HUES48 (cell line): ENCODE measurements around the gene ZFHX3.

Source experiments
- H3K27ac ChIP-seq: one replicate; pipeline ENCODE4 v1.7.0; 2013; ENCODE audit warnings: low read depth, low read length, inconsistent platforms
- H3K27me3 ChIP-seq: 2 replicates; pipeline ENCODE4 v1.6.1; 2013; ENCODE audit warnings: mild to moderate bottlenecking, low read length; ENCODE audit not compliant: control insufficient read depth, insufficient read depth
- H3K36me3 ChIP-seq: 2 replicates; pipeline ENCODE4 v1.6.1; 2013; ENCODE audit warnings: low read length; ENCODE audit not compliant: control insufficient read depth, insufficient read depth
- H3K4me1 ChIP-seq: 2 replicates; pipeline ENCODE4 v1.6.1; 2013; ENCODE audit warnings: mild to moderate bottlenecking, low read length; ENCODE audit not compliant: control insufficient read depth, insufficient read depth
- H3K4me3 ChIP-seq: 2 replicates; pipeline ENCODE4 v1.5.1; 2013; ENCODE audit warnings: mild to moderate bottlenecking, low read depth, low read length
- H3K9ac ChIP-seq: 2 replicates; pipeline ENCODE4 v1.6.1; 2013; ENCODE audit warnings: mild to moderate bottlenecking, low read depth, low read length, moderate library complexity
- H3K9me3 ChIP-seq: 2 replicates; pipeline ENCODE4 v1.6.1; 2013; ENCODE audit warnings: low read length; ENCODE audit not compliant: control insufficient read depth, insufficient read depth

The ZFHX3 gene

DNA sequence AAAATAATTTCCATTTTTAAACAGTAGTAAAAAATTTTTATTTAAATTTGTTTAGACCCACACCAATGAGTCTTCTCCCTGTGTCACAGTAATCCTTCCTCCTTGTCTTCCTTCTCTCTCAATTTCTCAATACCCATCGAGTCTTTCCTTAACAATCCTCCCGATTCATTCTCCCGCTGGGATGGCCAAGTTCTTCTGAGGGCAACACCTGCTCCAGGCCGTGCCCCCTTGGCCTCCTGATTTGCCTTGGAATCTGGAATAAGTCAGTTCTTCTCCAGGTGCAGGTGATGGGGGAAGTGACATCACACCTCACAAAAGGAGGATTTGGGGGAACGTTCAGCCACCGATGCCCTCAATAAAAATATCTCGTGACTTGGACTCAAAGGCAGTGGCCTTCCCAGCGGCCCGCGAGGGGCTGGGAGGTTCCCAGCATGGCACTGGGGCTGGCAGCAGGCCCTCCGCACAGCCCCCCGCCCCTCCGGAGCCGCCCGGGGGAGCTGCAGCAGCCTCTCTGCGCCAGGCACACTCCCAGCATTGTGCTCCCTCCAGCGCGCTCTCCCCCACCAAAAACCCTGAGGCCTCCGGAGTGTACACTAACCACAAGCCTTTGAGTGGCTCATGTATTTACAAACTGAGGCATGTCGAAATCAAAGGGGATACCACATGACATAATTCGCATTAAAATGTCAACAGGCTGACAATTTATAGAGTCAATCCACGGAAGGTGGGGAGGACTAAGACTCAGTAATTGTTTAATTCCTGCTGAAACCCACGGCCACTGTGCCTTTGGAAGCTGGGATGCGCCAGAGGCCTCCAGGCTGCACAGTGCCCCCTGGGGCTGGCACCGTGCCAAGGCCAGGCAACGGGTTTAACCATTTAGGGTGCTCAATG lies 120.5 kb downstream of the ZFHX3 start:
- H3K4me1 ChIP-seq = peaks cover 9% of the 10 kb centered on the region
- H3K27me3 ChIP-seq = no peaks in the 10 kb centered on the region
- H3K36me3 ChIP-seq = no peaks in the 10 kb centered on the region
- no peaks in the 10 kb centered on the region for H3K9me3 ChIP-seq
- no peak overlapping the region for H3K4me3 ChIP-seq
- no peak overlapping the region for H3K9ac ChIP-seq
- H3K27ac ChIP-seq = no peak overlapping the region

DNA sequence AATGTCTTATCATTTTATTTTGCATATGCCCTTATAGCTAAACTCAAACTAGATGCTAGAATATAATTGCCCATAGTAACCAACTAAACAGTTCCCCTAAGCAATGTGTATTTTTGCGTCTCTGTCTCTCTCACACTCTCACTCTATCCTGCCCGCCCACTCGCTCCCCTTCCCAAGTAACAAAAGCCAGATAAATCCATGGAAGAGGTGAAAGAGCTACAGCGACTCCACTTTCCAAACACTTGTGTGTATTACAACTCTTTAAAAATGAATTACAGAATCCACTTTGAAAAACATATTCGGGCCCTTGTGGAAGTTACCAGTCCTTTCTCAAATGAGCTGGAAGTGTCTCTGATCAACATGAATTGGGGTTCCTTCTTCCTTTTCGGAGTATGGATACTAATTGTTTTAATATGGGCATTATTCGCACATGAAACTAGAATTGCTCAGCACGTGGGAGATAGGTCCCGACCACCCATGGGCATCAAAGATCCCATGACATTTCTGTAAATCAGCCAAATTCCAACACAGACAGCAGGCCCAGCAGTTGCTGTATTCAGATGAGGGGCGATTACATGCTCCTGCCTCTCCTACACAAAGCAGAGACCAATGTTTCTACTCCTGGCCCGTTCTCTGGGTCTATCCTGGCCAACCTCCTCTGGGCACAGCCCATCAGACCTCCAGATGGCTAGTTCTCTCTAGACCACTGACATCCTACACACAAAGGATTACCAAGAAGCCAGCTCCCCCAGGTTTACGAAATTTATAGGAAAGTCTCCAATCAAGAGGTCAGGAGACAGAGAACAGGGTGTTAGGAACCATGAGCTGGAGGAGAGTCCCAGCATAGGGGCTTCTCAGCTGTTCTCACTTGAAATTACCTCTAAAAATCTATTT lies 121.5 kb downstream of the ZFHX3 start:
- no peak overlapping the region for H3K27ac ChIP-seq
- H3K4me3 ChIP-seq = no peak overlapping the region
- no peaks in the 10 kb centered on the region for H3K27me3 ChIP-seq
- H3K36me3 ChIP-seq = no peaks in the 10 kb centered on the region
- H3K4me1 ChIP-seq = 0 out of 2 replicates have a peak, but pooled peaks cover under 1% of the 10 kb centered on the region
- no peak overlapping the region for H3K9ac ChIP-seq
- no peaks in the 10 kb centered on the region for H3K9me3 ChIP-seq

DNA sequence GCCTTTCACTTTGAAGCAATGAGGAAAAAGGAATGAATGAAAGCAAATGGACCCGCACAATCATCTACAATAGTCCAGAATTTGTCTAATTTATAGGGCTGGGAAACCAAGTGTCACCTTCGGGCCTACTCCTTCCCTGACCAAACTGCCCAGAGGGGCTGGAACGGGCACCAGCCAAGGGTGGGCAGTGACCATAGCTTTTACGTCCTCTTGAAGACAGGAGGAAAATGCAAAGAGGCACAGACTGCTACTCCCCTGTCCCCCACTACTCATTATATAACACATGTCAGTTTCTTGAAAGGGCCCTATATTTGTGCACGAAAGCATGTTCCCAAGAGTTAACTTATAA lies 122.3 kb downstream of the ZFHX3 start:
- no peak overlapping the region for H3K27ac ChIP-seq
- no peak overlapping the region for H3K9ac ChIP-seq
- H3K9me3 ChIP-seq = no peaks in the 10 kb centered on the region
- H3K4me1 ChIP-seq = no peaks in the 10 kb centered on the region
- no peaks in the 10 kb centered on the region for H3K36me3 ChIP-seq
- H3K27me3 ChIP-seq = no peaks in the 10 kb centered on the region
- H3K4me3 ChIP-seq = no peak overlapping the region

DNA sequence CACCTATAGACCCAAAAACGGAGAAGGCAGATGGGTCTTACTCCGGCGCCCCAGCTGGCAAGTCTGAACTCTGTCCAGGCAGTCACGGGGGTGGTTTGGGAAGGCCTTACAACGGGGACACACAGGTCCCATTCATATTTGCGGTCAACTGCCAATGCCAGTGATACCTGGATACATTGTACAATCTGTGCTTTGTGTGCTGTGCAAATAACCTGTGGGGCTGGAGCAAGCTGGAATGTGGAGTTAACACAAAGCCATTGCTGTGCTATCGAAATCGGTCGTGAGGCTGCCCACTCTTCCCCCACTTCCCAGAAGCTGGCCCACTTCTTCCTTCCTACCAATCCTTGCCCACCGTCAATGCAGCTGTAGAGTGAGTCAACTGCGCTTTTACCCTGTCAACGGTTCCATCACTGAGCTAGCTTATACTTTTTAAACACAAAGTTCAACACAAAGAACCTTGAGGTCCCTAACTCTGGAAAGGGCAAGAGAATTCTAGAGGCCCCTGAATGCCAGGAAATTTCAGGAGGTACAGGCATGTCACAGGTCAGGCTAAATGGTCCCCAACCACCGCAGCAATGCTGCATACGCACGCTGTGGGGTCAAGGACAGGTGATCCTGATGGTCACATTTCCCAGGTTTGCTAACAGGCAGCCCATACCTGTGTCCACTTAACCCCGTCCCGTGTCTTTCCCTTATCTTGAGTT lies 122.8 kb downstream of the ZFHX3 start:
- Histone ChIP-seq H3K4me3 (no peak overlapping the region), H3K27me3 (no peaks in the 10 kb centered on the region), H3K36me3 (no peaks in the 10 kb centered on the region), H3K9ac (no peak overlapping the region), H3K27ac (no peak overlapping the region), H3K9me3 (no peaks in the 10 kb centered on the region), H3K4me1 (no peaks in the 10 kb centered on the region)

DNA sequence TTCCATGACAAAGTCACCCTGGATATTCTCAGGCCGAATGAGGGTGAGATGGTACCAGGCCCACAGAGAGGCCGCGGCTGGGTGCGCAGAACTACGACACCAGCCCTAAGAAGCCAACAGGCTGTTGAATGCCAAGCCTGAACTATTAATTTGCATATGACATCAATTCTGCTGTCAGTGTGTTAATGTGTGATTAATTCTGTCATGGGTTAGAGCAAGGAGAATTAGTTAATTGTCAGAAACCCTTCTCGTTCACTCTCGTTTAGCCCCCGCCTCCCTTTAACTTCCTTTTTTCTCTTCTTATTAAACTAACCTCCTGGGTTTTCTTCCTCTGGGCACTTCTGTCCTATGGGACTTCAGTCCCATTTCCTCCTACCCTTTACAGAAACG lies 123.4 kb downstream of the ZFHX3 start:
- H3K4me1 ChIP-seq = no peaks in the 10 kb centered on the region
- H3K9ac ChIP-seq = no peak overlapping the region
- H3K9me3 ChIP-seq = no peaks in the 10 kb centered on the region
- H3K4me3 ChIP-seq = no peak overlapping the region
- H3K36me3 ChIP-seq = no peaks in the 10 kb centered on the region
- no peak overlapping the region for H3K27ac ChIP-seq
- H3K27me3 ChIP-seq = no peaks in the 10 kb centered on the region

DNA sequence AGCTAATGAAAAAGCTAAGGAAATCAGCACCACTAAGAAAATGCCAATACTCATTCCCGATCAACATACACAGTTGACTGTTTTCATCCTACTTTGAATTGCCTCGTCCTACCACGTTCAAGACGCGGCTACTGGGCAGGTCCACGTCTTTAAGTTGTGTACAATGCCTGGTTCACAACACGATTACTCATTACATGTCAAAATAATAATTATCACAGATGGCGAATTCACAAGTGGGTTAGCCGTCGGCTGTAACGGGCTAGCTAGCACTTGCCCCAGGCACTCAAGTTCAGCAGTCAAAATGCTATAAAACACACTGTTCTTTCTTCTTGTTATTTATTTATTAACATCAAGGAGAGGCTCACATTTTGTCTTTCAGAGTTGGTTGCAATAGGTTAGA lies 124.2 kb downstream of the ZFHX3 start:
- Histone ChIP-seq H3K4me3 (no peak overlapping the region), H3K4me1 (no peaks in the 10 kb centered on the region), H3K9ac (no peak overlapping the region), H3K27ac (no peak overlapping the region), H3K9me3 (no peaks in the 10 kb centered on the region), H3K36me3 (no peaks in the 10 kb centered on the region), H3K27me3 (no peaks in the 10 kb centered on the region)

DNA sequence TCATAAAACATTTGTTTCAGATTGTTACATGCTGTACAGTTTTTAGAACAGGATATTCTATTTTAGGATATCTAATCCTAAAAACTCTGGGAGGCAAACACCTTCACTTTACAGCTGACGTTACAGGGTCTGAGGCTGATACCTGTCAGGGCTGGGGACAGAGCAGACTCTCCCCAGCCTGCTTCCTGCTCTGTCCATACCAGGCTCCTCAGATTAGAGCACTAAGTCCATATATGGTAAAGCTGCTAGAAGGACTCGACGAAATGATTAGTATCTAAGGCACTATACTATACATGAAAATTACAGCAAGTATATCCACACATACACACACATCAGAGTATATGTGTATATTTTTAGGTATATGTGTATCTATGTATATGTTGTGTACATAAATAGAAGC lies 125.2 kb downstream of the ZFHX3 start:
- Histone ChIP-seq H3K9ac (no peak overlapping the region), H3K27me3 (no peaks in the 10 kb centered on the region), H3K9me3 (no peaks in the 10 kb centered on the region), H3K4me1 (no peaks in the 10 kb centered on the region), H3K36me3 (no peaks in the 10 kb centered on the region), H3K4me3 (no peak overlapping the region), H3K27ac (no peak overlapping the region)

DNA sequence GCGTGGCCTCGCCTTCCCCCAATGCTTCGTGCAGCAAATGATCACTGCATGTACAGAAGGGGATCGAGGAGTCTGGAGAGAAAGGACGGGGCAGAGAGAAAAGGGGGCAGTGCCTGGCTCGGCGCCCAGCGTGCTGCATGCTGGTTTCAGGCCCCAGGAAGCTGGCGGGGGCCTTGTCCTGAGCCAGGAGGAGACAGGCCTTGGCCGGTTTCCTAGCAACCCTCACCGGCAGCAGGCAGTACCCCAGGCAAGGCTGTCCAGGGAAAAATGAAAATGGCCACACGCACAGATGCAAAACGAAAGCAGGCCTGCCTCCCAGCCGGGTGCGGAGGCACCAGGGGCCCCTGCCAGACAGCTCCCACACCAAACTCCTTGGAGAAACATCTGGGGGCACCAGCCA lies 126.3 kb downstream of the ZFHX3 start:
- Histone ChIP-seq H3K27ac (no peak overlapping the region), H3K4me1 (no peaks in the 10 kb centered on the region), H3K9me3 (no peaks in the 10 kb centered on the region), H3K4me3 (no peak overlapping the region), H3K9ac (no peak overlapping the region), H3K27me3 (no peaks in the 10 kb centered on the region), H3K36me3 (no peaks in the 10 kb centered on the region)

DNA sequence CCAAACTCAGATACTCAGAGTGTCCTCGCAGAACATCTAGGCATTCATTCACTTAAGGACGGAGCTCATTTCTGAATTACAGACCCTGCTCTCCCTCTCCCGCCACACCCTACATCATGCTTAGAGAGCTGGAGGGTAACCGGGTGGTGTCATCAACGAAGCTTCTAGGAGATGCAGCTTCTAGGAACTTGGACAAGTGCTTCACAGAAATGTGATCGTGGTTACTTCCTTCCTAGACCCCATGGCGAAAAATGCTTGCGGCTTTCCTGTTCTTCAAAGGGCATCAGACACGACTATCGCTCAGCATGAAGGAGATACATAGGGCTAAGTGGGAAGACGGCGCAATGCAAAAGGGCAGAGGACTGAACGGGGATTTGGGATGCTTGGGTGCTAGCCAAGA lies 126.8 kb downstream of the ZFHX3 start:
- Histone ChIP-seq H3K36me3 (no peaks in the 10 kb centered on the region), H3K4me1 (no peaks in the 10 kb centered on the region), H3K9me3 (no peaks in the 10 kb centered on the region), H3K9ac (no peak overlapping the region), H3K27me3 (no peaks in the 10 kb centered on the region), H3K4me3 (no peak overlapping the region), H3K27ac (no peak overlapping the region)

DNA sequence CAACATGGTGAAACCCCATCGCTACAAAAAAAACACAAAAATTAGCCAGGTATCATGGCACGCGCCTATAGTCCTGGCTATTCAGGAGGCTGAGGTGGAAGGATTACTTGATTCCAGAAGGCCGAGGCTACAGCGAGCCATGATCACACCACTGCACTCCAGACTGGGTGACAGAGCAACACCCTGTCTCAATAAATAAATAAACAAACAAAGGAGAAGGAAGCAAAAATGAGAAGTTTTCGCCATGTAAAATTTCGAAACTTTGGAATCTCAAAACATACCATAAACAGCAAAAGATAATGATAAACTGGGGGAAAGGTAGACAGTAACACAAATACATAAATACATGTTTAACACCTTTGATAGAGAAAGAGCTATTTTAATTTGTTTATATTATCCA lies 130.9 kb downstream of the ZFHX3 start:
- H3K4me1 ChIP-seq = no peaks in the 10 kb centered on the region
- H3K4me3 ChIP-seq = no peak overlapping the region
- H3K27ac ChIP-seq = no peak overlapping the region
- no peaks in the 10 kb centered on the region for H3K36me3 ChIP-seq
- no peak overlapping the region for H3K9ac ChIP-seq
- H3K27me3 ChIP-seq = no peaks in the 10 kb centered on the region
- H3K9me3 ChIP-seq = no peaks in the 10 kb centered on the region
